Progenitor cell of endocrine pancreas (in vitro differentiated cells): ENCODE results near the gene DNAJC7. TPM values are rescaled to one million over a fixed set of nuclear protein-coding genes. Genes with fewer than 3 reads are reported as not detected.
"Not testable (repeated sequence)": the region's sequence is repeated elsewhere in the genome, so short reads cannot be mapped to it uniquely, and the experiment has no call there.

Experiments used
- DNase-seq: peaks from one replicate; pipeline ENCODE4 v3.0.0; 2021; ENCODE audit warnings: low spot score; ENCODE audit not compliant: unreplicated experiment
- H3K27ac Mint-ChIP-seq: 2 replicates; pipeline ENCODE4 v1.8.0; 2021; ENCODE audit warnings: mild to moderate bottlenecking, moderate library complexity, mixed read lengths
- H3K27me3 Mint-ChIP-seq: 2 replicates; pipeline ENCODE4 v1.8.0; 2021; ENCODE audit warnings: mixed read lengths
- H3K36me3 Mint-ChIP-seq: 2 replicates; pipeline ENCODE4 v1.8.0; 2022; ENCODE audit warnings: mixed read lengths; ENCODE audit not compliant: insufficient read depth
- H3K4me1 Mint-ChIP-seq: 2 replicates; pipeline ENCODE4 v1.8.0; 2021; ENCODE audit warnings: low read depth, mixed read lengths
- H3K4me3 Mint-ChIP-seq: 2 replicates; pipeline ENCODE4 v1.8.0; 2021; ENCODE audit warnings: low read depth, mild to moderate bottlenecking, moderate library complexity, mixed read lengths
- H3K9me3 Mint-ChIP-seq: 2 replicates; pipeline ENCODE4 v1.8.0; 2021; ENCODE audit warnings: low read depth, mixed read lengths
- total RNA-seq: library from RNA; stranded (reverse); gene quantifications from 2 replicates; pipeline ENCODE4 v1.2.1, GENCODE V29; 2021
- TF ChIP-seq, protein P1 (sequence below): fragments of 200-600 bp; sonication (generic); IDR thresholded peaks from one replicate; pipeline ENCODE4 v1.5.0; 2021; ENCODE audit warnings: antibody characterized with exemption, mild to moderate bottlenecking; ENCODE audit not compliant: unreplicated experiment

DNAJC7 gene
- total RNA-seq, 1 donor from 2014 or later, result 117 TPM

- Mint-ChIP-seq H3K27ac (no peak overlapping the region), H3K4me1 (peaks cover 11% of the 10 kb centered on the region), H3K4me3 (no peak overlapping the region), H3K9me3 (no peaks in the 10 kb centered on the region), H3K36me3 (peaks cover 7% of the 10 kb centered on the region), H3K27me3 (peaks cover 4% of the 10 kb centered on the region)
- DNase-seq, result no peak
- TF ChIP-seq, protein P1, sequence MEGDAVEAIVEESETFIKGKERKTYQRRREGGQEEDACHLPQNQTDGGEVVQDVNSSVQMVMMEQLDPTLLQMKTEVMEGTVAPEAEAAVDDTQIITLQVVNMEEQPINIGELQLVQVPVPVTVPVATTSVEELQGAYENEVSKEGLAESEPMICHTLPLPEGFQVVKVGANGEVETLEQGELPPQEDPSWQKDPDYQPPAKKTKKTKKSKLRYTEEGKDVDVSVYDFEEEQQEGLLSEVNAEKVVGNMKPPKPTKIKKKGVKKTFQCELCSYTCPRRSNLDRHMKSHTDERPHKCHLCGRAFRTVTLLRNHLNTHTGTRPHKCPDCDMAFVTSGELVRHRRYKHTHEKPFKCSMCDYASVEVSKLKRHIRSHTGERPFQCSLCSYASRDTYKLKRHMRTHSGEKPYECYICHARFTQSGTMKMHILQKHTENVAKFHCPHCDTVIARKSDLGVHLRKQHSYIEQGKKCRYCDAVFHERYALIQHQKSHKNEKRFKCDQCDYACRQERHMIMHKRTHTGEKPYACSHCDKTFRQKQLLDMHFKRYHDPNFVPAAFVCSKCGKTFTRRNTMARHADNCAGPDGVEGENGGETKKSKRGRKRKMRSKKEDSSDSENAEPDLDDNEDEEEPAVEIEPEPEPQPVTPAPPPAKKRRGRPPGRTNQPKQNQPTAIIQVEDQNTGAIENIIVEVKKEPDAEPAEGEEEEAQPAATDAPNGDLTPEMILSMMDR, result no peak
Observed at GRCh38 chr17:42025191-42025579, 7.9 kb upstream of the DNAJC7 start.

DNA sequence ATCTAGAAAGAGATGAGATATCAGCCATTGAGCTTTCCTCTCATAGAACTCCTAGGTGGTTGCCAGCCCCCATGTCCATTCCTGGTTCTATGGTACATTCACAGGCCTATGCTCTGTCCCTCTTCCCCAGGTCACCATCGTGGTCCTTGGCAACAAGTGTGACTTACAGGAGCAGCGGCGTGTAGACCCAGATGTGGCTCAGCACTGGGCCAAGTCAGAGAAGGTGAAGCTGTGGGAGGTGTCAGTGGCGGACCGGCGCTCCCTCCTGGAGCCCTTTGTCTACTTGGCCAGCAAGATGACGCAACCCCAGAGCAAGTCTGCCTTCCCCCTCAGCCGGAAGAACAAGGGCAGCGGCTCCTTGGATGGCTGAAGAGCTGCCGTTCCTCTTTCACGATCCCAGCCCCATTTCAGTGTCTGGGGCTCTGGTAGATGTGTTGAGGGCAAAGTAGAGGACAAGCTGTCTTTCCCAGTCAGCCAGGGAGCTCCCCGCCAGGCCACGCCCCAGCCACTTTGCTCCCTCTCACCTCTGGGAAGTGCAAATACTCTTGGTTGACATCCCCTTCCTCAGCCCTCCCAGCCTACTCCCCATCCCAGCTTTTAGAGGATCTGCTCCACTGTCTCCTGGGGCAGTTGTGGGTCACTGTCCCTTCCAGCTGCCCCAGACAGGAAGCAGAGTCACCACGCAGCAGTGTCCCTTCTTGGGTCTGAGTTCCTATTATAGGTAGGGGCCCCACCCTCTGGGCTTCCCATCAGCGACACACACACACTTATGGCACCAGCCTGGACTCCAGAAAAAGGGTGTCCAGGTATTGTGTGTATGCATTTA, 6.5 kb upstream of the DNAJC7 start:
- Mint-ChIP-seq H3K27ac (peak overlapping the region; percentile 37), H3K4me1 (peaks cover 11% of the 10 kb centered on the region)

DNA sequence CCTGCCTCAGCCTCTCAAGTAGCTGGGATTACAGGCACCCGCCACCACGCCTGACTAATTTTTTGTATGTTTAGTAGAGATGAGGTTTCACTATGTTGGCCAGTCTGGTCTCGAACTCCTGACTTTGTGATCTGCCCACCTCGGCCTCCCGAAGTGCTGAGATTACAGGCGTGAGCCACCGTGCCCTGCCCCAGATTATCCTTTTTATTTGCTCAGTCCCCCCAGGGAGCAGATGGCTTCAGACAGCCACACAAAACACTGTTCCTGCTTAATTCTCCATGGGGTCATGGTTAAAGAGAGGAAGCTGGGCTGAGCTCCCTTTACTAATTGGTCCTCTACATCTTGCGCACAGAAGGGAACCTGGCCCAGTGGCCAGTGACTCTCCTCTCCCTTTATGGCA, 3.6 kb upstream of the DNAJC7 start:
- Mint-ChIP-seq H3K4me3 (peak overlapping the region; percentile 88), H3K4me1 (peaks cover 18% of the 10 kb centered on the region)
- not testable (repeated sequence) for DNase-seq, H3K27ac Mint-ChIP-seq, H3K9me3 Mint-ChIP-seq, H3K36me3 Mint-ChIP-seq, H3K27me3 Mint-ChIP-seq

More for the DNA sequence above, 6.5 kb upstream of the DNAJC7 start:
- Mint-ChIP-seq H3K9me3 (no peaks in the 10 kb centered on the region), H3K27me3 (peaks cover 4% of the 10 kb centered on the region), H3K4me3 (no peak overlapping the region), H3K36me3 (peaks cover 7% of the 10 kb centered on the region)
- DNase-seq, result no peak
- TF ChIP-seq, protein P1, result no peak

GRCh38 chr17:42019509-42020404, 2.5 kb upstream of the DNAJC7 start, which contains the start of gene NKIRAS2:
Gene NKIRAS2, plus strand, starts transcription at chr17:42020090. Its CDS starts 1,488 bp downstream, at chr17:42021578.
- Mint-ChIP-seq H3K36me3 (peaks cover 5% of the 10 kb centered on the region), H3K4me1 (peaks cover 22% of the 10 kb centered on the region), H3K27ac (peak within 1 kb of the TSS; percentile 94), H3K4me3 (peak within 1 kb of the TSS; percentile 88), H3K27me3 (no peaks in the 10 kb centered on the region), H3K9me3 (no peaks in the 10 kb centered on the region)
- TF ChIP-seq, protein P1, result peak; percentile 82
- peak; percentile 92 for DNase-seq

- TF ChIP-seq, protein P1, result no peak
- H3K27ac Mint-ChIP-seq, result peak overlapping the region; percentile 20
- peak overlapping the region; percentile 88 for H3K4me3 Mint-ChIP-seq
- H3K27me3 Mint-ChIP-seq, result no peaks in the 10 kb centered on the region
- no peak for DNase-seq
- H3K9me3 Mint-ChIP-seq, result no peaks in the 10 kb centered on the region
- H3K4me1 Mint-ChIP-seq, result peaks cover 22% of the 10 kb centered on the region
- H3K36me3 Mint-ChIP-seq, result peaks cover 4% of the 10 kb centered on the region
Observed at GRCh38 chr17:42018988-42019387, 1.7 kb upstream of the DNAJC7 start.
